GM12891 (cell line): ENCODE data around the gene PPP1R36.

Experiments
- POLR2A ChIP-seq: IDR thresholded peaks from 2 replicates; pipeline ENCODE4 v1.6.1; 2011; ENCODE audit warnings: low read depth, low read length, control low read depth
- POLR2AphosphoS5 ChIP-seq: IDR thresholded peaks from 2 replicates; pipeline ENCODE4 v1.6.1; 2011; ENCODE audit warnings: low read depth, low read length, control low read depth
- POU2F2 ChIP-seq: IDR thresholded peaks from 2 replicates; pipeline ENCODE4 v1.6.1; 2011; ENCODE audit warnings: low read depth, mild to moderate bottlenecking, control low read depth, low read length, moderate library complexity
- SPI1 ChIP-seq: IDR thresholded peaks from 2 replicates; pipeline ENCODE4 v1.6.1; 2011; ENCODE audit warnings: low read depth, low read length, control low read depth
- TAF1 ChIP-seq: IDR thresholded peaks from 2 replicates; pipeline ENCODE4 v1.6.1; 2011; ENCODE audit warnings: low read depth, low read length, control low read depth

DNA sequence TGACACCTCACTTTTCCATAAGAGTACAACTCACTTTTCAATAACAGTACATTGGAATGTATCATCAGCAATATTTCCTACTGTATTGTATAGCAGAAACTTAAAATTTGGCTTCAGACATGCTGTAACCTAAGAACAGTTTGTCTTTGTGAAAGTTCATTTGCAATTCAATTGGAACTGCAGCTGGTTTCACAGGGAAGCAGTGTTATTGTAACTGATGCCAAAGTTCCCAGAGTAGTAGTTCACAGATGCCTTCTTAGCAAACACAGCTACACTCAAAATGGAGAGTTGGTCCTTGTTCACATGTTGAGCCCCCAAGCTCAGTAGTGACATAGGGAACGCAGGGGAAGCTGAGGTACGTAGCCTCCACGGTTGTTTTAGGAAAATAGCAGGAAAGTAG lies 23.3 kb downstream of the PPP1R36 start:
- TF ChIP-seq POLR2A (no peak), POLR2AphosphoS5 (no peak), TAF1 (no peak), SPI1 (no peak), POU2F2 (no peak)
